Heart left ventricle (tissue), 16 donors: Measurements from ENCODE around the gene PLSCR3. TPM values are rescaled to one million over a fixed set of nuclear protein-coding genes. Genes with fewer than 3 reads are reported as not detected.

ENCODE experiments used
- ATAC-seq, 4 donors: fragments of 200-7000 bp; cut with Tn5 transposase; one replicate each; pipeline ENCODE4 v1.9.1; 2020 to 2022; ENCODE audit warnings: moderate library complexity in 4 of 4, mild to moderate bottlenecking in 3 of 4, moderate number of reproducible peaks in 1 of 4
- DNase-seq, 5 donors: peaks; one replicate each; pipeline ENCODE4 v3.0.0-alpha.2; 2020
- H3K27ac ChIP-seq, 12 donors: fragments of 200-600 bp; sonication (generic) in 4 of 12; one replicate each; pipeline versions ENCODE4 v1.5.0 to v1.8.0; 2016 to 2022; ENCODE audit warnings: mild to moderate bottlenecking in 2 of 12
- H3K27me3 ChIP-seq, 9 donors: fragments of 200-600 bp; sonication (generic) in 2 of 9; one replicate each; pipeline versions ENCODE4 v1.5.1 to v1.8.0; 2016 to 2022; ENCODE audit warnings: mild to moderate bottlenecking in 3 of 9
- H3K36me3 ChIP-seq, 9 donors: fragments of 200-600 bp; sonication (generic) in 2 of 9; one replicate each; pipeline versions ENCODE4 v1.5.0 to v1.8.0; 2018 to 2022; ENCODE audit warnings: mild to moderate bottlenecking in 2 of 9
- H3K4me1 ChIP-seq, 12 donors: fragments of 200-600 bp; sonication (generic) in 4 of 12; one replicate each; pipeline versions ENCODE4 v1.5.0 to v1.8.0; 2016 to 2022; ENCODE audit warnings: mild to moderate bottlenecking in 3 of 12
- H3K4me3 ChIP-seq, 12 donors: fragments of 200-600 bp; sonication (generic) in 4 of 12; one replicate each; pipeline versions ENCODE4 v1.5.0 to v1.8.0; 2017 to 2022; ENCODE audit warnings: mild to moderate bottlenecking in 9 of 12, moderate library complexity in 4 of 12
- H3K9me3 ChIP-seq, 12 donors: fragments of 200-600 bp; sonication (generic) in 4 of 12; one replicate each; pipeline versions ENCODE4 v1.5.0 to v1.8.0; 2016 to 2022; ENCODE audit warnings: mild to moderate bottlenecking in 1 of 12
- POLR2A ChIP-seq, 2 donors: fragments of 450-650 bp; IDR thresholded peaks; one replicate each; pipeline ENCODE4 v1.6.1; 2017; ENCODE audit warnings: antibody characterized with exemption in 2 of 2, mild to moderate bottlenecking in 2 of 2, moderate library complexity in 2 of 2
- WGBS, 4 donors: extraction: QIAGEN DNeasy Blood & Tissue Kit in 2 of 4; methylation state at CpG; one replicate each; pipeline versions ENCODE4 v1.1.5 to v1.1.7; 2013 to 2018; 5-methylcytosine and 5-hydroxymethylcytosine counted together
- intact Hi-C, 10 donors: fragments of 100-400 bp; cut with DNase I; formaldehyde crosslinking; loops; one replicate each; pipeline versions ENCODE4 v1.11.1 to v1.14.2; 2022
- polyA plus RNA-seq, 2 donors: library from polyadenylated mRNA; stranded (reverse); fragments of 200-250 nt; gene quantifications; one replicate each; pipeline ENCODE4 v1.2.3, GENCODE V29; 2013
- total RNA-seq, 9 donors: library from RNA; depleted of rRNA in 2 of 9; stranded (reverse); fragments of >200 nt in 2 of 9; fragmentation: NEBNext Ultra II Directional in 3 of 9; extraction: Animal tissue kit (Norgen Biotek cat#: 25700) in 3 of 9; gene quantifications; one replicate each; pipeline versions ENCODE4 v1.1.0 to v1.2.4, GENCODE V29; 2016 to 2023
- TF ChIP-seq, protein P1 (sequence below), 12 donors: fragments of 200-600 bp; sonication (generic) in 4 of 12; IDR thresholded peaks; one replicate each; pipeline versions ENCODE4 v1.5.0 to v1.8.0; 2018 to 2022; ENCODE audit warnings: antibody characterized with exemption in 12 of 12, mild to moderate bottlenecking in 5 of 12
- donor health status: ischemic (EF 13 %, LVEDD 7.1; RV severe dilation, severe dysfunction).
- donor health status: healthy with polysubstance abuse.
- donor health status: DM: no; HTN: yes; CAD: no.
- donor health status: DM: no; HTN: no; CAD: no.
- donor health status: ischemic (EF 25% LVEDD 6.9; RV normal size, moderate dysfunction).
- donor health status: ischemic (EF 25% LVEDD 5.7; RV mildly dilated, moderate dysfunction).
- donor health status: healthy.
- donor health status: DM: yes; HTN: yes; CAD: no.
- donor health status: ischemic (EF 35%, LVEDD 5.7; RV mildly dilated, moderate dysfunction).
- donor health status: nonischemic (EF 11% LVEDD 7.7; RV severe dilation, severe dysfunction).
- donor health status: DM: yes; HTN: yes; CAD: no.
- donor health status: PGD.
- donor health status: ischemic (EF 29% LVEDD 5.4; RV normal size, mild dysfunction).
- donor health status: nonischemic (EF 23%, LVEDD 6.1; RV moderate dilation, normal function).

PLSCR3 gene
- total and polyA plus RNA-seq, 11 donors, result 14.3 to 29.5 (median 16.9) TPM

DNA sequence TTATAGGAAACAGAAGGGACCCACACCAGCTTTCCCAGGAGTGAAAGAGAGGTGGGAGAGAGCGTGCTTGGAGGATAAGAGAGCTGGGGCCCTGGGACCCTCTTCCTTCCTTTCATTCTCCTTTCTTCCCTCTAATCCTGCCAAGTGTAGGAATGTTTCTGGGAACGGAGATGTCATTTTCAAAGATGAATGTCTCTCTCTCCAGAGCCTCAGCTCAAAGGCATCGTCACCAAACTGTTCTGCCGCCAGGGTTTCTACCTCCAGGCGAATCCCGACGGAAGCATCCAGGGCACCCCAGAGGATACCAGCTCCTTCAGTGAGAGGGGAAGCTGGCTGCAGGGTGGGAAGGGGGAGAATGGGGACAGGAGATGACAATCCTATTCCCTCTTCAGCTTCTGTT, 46.9 kb upstream of the PLSCR3 start:
- ATAC-seq (no peak), DNase-seq (peak in 1 of 5 donors; percentile 15)
- H3K9me3 ChIP-seq, result no peaks in the 10 kb centered on the region
- no peaks in the 10 kb centered on the region for H3K36me3 ChIP-seq
- 67 to 79% (median 71%) methylated on average over 7 of the region's 7 CpGs for WGBS, 4 donors
- peaks cover 0 to 56% (median 12%) of the 10 kb centered on the region in 9 donors for H3K27me3 ChIP-seq
- TF ChIP-seq, protein P1, sequence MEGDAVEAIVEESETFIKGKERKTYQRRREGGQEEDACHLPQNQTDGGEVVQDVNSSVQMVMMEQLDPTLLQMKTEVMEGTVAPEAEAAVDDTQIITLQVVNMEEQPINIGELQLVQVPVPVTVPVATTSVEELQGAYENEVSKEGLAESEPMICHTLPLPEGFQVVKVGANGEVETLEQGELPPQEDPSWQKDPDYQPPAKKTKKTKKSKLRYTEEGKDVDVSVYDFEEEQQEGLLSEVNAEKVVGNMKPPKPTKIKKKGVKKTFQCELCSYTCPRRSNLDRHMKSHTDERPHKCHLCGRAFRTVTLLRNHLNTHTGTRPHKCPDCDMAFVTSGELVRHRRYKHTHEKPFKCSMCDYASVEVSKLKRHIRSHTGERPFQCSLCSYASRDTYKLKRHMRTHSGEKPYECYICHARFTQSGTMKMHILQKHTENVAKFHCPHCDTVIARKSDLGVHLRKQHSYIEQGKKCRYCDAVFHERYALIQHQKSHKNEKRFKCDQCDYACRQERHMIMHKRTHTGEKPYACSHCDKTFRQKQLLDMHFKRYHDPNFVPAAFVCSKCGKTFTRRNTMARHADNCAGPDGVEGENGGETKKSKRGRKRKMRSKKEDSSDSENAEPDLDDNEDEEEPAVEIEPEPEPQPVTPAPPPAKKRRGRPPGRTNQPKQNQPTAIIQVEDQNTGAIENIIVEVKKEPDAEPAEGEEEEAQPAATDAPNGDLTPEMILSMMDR (IDR thresholded peaks at IDR 0.05), result no peak
- no peak for TF ChIP-seq POLR2A (IDR thresholded peaks at IDR 0.05)
- no peak overlapping the region for H3K27ac ChIP-seq
- intact Hi-C loops, result loop anchor here in 4 of 10 donors (5.0 to 10.0 kb wide), 2 partner anchors 36 to 404 kb away; partner anchors contain the start of gene ZBTB4 (in 3 of the 4)
- H3K4me3 ChIP-seq, result no peak overlapping the region
- peaks cover 4 to 63% (median 43%) of the 10 kb centered on the region in 12 donors for H3K4me1 ChIP-seq

DNA sequence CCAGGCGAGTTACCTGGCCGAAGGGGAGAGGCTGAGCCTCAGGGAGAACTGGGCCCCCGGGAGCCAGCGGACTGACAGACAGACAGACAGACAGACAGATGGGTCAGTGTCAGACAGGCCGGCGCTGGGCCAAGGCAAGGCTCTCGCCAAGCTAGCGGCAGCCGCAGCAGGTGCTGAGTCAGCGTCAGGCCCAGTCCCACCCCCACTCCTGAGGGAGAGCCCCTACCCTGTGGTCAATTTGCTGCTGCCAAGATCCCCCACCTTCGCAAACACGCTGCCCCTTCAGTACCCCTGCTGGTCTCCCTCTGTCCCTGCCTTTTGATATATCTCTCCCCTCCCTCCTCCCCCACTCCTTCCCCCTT, 46.5 kb upstream of the PLSCR3 start:
- H3K9me3 ChIP-seq, result no peaks in the 10 kb centered on the region
- H3K27ac ChIP-seq, result peak overlapping the region in 5 of 12 donors; percentile 15 to 66 (median 42)
- no peaks in the 10 kb centered on the region for H3K36me3 ChIP-seq
- H3K4me3 ChIP-seq, result peak overlapping the region in 8 of 12 donors; percentile 24 to 59 (median 52)
- DNase-seq, result peak in 4 of 5 donors; percentile 51 to 80 (median 66)
- H3K27me3 ChIP-seq, result peaks cover 0 to 56% (median 12%) of the 10 kb centered on the region in 9 donors
- intact Hi-C loops, result loop anchor here in 4 of 10 donors (5.0 to 10.0 kb wide), 2 partner anchors 36 to 404 kb away; partner anchors contain the start of gene ZBTB4 (in 3 of the 4)
- H3K4me1 ChIP-seq, result peaks cover 4 to 66% (median 46%) of the 10 kb centered on the region in 12 donors
- TF ChIP-seq POLR2A (IDR thresholded peaks at IDR 0.05), result no peak
- TF ChIP-seq, protein P1 (IDR thresholded peaks at IDR 0.05), result no peak
- ATAC-seq, result no peak
- 14 to 53% (median 22%) methylated on average over 2 to 12 of the region's 12 CpGs for WGBS, 4 donors

DNA sequence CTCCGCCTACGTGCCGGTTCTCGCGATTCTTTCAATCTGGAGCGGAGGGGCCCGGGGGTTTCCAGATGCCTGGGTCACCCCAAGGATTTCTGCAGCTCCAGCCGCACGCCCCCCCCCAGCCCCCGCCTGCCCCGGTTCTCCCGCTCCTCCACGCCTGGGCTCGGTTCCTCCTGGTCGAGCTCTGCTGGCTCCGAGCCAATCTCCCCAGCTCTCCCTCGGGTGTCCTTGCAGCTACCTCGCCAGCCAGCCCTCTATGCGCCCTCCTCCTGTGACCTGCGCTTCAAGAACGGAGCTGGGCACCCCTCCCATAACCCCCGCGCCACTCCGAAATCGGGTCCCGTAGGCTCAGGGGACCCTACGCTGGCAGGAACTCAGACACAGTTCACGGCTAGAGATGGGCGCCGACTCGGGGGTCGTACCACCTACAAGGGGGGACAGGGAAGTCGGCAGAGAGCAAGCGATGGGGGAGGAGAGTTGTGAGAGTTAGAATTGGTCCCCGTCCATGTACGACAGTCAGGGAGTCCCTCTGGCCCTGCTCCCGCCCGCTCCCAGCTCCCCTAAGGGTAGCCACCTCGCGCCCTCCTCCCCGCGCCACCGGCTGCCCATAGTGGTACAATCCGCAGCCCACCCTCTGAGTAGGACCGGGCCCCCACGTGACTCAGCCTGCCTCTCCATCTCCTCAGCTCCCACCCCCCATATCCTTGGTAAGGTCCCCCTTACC, 45.9 kb upstream of the PLSCR3 start:
- Histone ChIP-seq H3K27ac (peak overlapping the region in 7 of 12 donors; percentile 15 to 66 (median 38)), H3K9me3 (no peaks in the 10 kb centered on the region), H3K36me3 (no peaks in the 10 kb centered on the region), H3K27me3 (peaks cover 0 to 51% (median 8%) of the 10 kb centered on the region in 9 donors), H3K4me3 (peak overlapping the region; percentile 2 to 59 (median 50)), H3K4me1 (peaks cover 4 to 66% (median 47%) of the 10 kb centered on the region in 12 donors)
- ATAC-seq (peak in 2 of 4 donors; percentile 5 to 9), DNase-seq (peak; percentile 54 to 82 (median 72))
- 3 to 10% (median 7%) methylated on average over 22 to 46 of the region's 46 CpGs for WGBS, 4 donors
- TF ChIP-seq POLR2A (IDR thresholded peaks at IDR 0.05), result no peak
- TF ChIP-seq, protein P1 (IDR thresholded peaks at IDR 0.05), result no peak
- intact Hi-C loops, result loop anchor here in 4 of 10 donors (5.0 to 10.0 kb wide), 2 partner anchors 37 to 405 kb away; partner anchors contain the start of gene ZBTB4 (in 3 of the 4)
